TTC549 (cell line): Measurements from ENCODE around the gene GGTLC2.
"Not testable (repeated sequence)": the region's sequence is repeated elsewhere in the genome, so short reads cannot be mapped to it uniquely, and the experiment has no call there.

ENCODE experiments used
- FAIRE-seq: peaks from 2 replicates; lab custom pipeline; 2012; peaks lifted over from hg19 to GRCh38; lab: Jason Lieb, UNC

GGTLC2 gene

GRCh38 chr22:22638313-22638712 is 6.1 kb upstream of the GGTLC2 start:
- FAIRE-seq: not testable (repeated sequence)

GRCh38 chr22:22642255-22642654 is 2.2 kb upstream of the GGTLC2 start:
- FAIRE-seq: not testable (repeated sequence)

- FAIRE-seq: not testable (repeated sequence)
Measured at GRCh38 chr22:22645969-22646368, 1.6 kb downstream of the GGTLC2 start.

GRCh38 chr22:22647952-22648351 is 3.5 kb downstream of the GGTLC2 start:
- not testable (repeated sequence) for FAIRE-seq

- not testable (repeated sequence) for FAIRE-seq
Measured at GRCh38 chr22:22648863-22649536, 4.6 kb downstream of the GGTLC2 start.

- not testable (repeated sequence) for FAIRE-seq
Measured at GRCh38 chr22:22649761-22650160, 5.3 kb downstream of the GGTLC2 start.

- FAIRE-seq: not testable (repeated sequence)
Measured at GRCh38 chr22:22650398-22650797, 6.0 kb downstream of the GGTLC2 start.

- not testable (repeated sequence) for FAIRE-seq
Measured at GRCh38 chr22:22650803-22651515, 6.5 kb downstream of the GGTLC2 start.

GRCh38 chr22:22651593-22651992 is 7.2 kb downstream of the GGTLC2 start:
- not testable (repeated sequence) for FAIRE-seq

- FAIRE-seq: not testable (repeated sequence)
Measured at GRCh38 chr22:22652102-22652501, 7.7 kb downstream of the GGTLC2 start.

GRCh38 chr22:22652573-22652972 is 8.2 kb downstream of the GGTLC2 start:
- not testable (repeated sequence) for FAIRE-seq

- not testable (repeated sequence) for FAIRE-seq
Measured at GRCh38 chr22:22653677-22654381, 9.4 kb downstream of the GGTLC2 start.

GRCh38 chr22:22655452-22656290 is 11.3 kb downstream of the GGTLC2 start:
- no peak for FAIRE-seq

- FAIRE-seq: no peak
Measured at GRCh38 chr22:22657712-22658111, 13.3 kb downstream of the GGTLC2 start.

GRCh38 chr22:22661275-22661674 is 16.9 kb downstream of the GGTLC2 start:
- no peak for FAIRE-seq

- no peak for FAIRE-seq
Measured at GRCh38 chr22:22662095-22662494, 17.7 kb downstream of the GGTLC2 start.

- no peak for FAIRE-seq
Measured at GRCh38 chr22:22663861-22664800, 19.7 kb downstream of the GGTLC2 start.

GRCh38 chr22:22666307-22667091 is 22.1 kb downstream of the GGTLC2 start:
- FAIRE-seq: no peak

GRCh38 chr22:22667966-22668880 is 23.8 kb downstream of the GGTLC2 start:
- FAIRE-seq: no peak
